SU-DHL-6 (cell line): Measurements from ENCODE around the gene SELENOV.

Source experiments
- CTCF ChIP-seq: fragments of 200-600 bp; sonication (generic); IDR thresholded peaks from one replicate; pipeline ENCODE4 v1.5.1; 2017; ENCODE audit warnings: antibody characterized with exemption, mild to moderate bottlenecking, low read length, moderate library complexity; ENCODE audit not compliant: insufficient read depth, poor library complexity, severe bottlenecking
- EZH2phosphoT487 ChIP-seq: fragments of 200-600 bp; sonication (generic), shearing (Covaris generic); conservative IDR thresholded peaks from 2 replicates; pipeline ENCODE4 v1.6.1; 2018; ENCODE audit warnings: mild to moderate bottlenecking, antibody characterized with exemption, low read length, moderate library complexity, mixed read lengths

GRCh38 chr19:39465956-39466747 lies 48.8 kb upstream of the SELENOV start:
- TF ChIP-seq EZH2phosphoT487, result no peak
- TF ChIP-seq CTCF, result no peak
